ENCODE measurements around the gene IKZF3.
"Not testable (repeated sequence)": the region's sequence is repeated elsewhere in the genome, so short reads cannot be mapped to it uniquely, and the experiment has no call there.

IKZF3 gene

DNA sequence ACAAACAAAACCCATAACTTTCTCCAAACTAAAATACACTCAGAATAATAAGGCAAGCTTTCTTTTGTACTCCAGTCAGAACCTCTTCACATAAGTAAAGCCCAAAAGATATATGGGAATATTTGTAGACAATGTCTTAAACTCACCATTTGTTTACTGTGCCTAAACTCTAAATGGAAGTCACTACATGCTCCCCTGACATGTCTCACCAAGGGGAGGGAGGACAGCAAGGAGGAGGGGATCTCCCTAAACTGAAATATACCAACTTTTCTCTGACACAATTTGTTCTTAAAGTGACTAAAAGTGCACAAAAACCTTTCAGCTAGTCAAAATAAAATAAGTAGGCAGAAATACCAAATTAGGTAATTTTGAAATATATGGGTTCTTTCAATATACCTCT lies 87.9 kb downstream of the IKZF3 start:
- no peak for DNase-seq

DNA sequence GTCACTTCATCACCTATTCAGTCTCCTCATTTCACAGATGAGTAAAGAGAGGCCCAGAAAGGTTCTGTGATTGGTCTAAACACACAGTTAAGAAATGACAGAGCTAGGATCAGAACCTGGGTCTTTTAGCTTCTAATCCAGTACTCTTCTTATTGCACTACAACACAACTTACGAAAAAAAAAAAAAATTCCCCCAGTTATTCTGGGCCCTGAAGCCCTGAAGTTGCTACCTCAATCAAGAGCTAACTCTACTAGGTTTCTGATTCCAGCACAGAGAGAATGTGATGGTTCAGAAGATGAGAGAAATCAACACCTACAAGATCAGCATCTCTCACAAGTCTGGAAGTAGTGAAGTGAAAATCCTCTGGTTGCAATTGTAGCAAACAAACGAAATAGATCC lies 89.1 kb downstream of the IKZF3 start:
- DNase-seq: no peak

DNA sequence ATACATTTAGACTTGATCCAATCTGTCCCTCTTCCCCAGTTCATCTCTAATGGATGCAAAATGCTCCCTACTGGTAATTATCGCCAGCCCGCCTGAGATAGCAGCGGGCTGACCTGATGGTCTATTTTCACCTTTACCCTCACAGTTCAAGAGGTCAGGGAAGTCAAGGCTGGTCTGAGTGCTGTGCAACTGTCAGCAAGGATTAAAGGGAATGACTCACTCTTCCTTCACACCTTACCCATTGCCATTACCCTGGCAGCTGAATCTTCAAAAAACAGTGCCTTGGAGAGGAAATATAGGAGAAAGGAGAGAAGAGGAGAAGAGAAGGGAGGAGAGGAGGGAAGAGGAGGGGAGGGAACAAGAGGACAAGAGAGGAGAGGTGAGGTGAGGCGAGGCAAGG lies 90.1 kb downstream of the IKZF3 start:
- DNase-seq: no peak

DNA sequence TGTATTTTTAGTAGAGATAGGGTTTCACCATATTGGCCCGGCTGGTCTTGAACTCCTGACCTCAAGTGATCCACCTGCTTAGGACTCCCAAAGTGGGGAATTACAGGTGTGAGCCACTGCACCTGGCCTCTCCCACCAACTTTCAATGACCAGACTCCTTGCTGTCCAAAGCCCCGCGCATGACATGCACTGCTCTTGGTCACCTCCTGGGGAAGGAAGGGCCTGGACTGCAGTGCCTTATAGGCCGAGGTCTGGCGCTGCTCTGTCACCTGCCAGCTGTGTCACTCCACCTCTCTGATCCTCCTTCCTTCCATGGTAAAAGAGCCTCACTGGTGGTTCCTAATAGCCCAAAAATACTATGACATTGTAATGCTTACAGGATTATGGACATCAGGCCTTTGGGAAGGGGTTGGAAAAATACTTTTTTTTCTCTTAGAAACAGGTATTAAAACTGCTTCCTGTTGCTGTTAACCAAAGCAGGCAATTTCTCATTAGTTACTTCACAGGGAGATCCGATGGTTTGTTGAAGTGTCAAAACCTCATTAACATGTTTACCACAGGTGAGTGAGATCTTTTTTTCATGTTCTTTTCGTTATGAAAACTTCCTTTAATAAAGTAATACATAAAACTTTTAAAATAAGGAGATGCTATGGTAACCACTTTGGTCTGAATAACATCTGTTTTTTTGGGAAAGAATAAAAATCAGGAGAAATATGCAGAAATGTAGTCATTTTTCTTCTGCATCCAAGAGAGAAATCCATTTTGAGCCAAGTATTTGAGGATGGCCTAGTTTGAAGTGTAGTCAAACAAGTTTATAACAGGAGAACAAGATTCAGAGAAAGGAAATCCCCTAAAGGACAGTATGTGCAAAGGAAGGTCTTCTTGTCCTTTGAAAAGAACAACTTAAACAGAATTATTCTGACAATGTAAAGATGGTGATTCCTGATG lies 90.9 kb downstream of the IKZF3 start:
- no peak for DNase-seq

DNA sequence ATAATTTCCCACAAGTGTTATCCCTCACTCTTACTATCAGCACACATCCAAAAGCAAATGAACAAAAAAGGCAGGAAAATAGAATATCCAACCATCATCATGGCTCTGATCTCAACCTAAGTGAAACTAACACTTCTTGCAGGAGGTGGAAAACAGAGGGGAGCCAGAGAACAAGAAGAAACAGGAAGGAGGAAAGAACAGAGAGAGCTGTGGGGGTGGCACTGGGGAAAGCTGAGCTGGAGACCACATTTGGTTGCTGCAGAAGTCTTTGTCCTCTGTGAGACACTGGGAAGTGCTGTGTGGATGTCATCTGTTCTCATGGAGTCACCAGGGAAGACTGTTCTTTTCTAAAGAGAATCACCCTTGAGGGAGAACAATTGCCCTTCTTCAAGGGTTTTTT lies 91.7 kb downstream of the IKZF3 start:
- no peak for DNase-seq

DNA sequence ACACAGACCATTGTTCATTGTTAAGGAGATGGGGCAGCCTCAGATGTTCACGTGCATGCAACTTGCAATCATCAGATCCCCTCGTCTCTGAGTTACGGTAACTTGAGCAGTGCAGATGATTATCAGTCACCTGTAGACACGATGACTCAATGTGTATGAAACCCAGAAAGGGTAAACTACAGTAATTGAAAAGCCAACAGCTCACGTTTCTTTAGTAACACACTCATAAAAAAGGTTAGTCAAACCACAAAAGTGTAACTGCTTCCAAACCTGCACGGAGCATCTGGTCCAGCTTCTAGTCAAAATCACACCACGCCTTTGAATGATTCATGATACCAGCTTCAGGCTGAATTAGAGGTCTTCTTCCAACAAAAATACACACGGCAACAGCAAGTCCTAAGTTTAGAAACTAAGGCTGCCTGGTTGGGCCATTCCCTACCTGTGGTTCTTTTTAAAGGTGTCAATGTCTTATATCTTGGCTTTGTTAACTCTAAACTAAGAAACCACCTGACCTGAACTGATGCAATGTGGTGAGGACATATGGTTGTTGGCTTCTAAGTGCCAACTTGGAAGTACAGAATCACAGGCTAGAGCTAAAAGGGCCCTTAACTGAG lies 94.0 kb downstream of the IKZF3 start:
- no peak for DNase-seq

DNA sequence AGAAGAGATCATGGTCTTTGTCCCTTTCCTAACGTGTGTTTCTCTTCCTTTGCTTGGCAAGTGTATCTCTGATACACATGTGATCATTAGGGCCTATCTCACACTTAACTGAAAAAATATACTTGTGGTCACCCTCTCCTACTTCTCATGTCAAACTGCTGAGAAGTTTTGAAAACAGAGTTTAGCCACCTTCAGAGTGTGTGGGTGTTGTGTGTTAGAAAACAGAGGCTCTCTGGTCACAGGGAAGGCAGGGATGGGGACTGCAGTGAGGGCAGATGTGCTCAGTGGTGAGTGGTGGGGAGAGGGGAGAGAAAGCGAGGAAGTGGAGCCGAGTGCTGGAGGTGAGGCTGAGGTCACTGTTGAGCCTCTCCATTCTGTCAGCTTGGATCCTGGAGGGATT lies 97.0 kb downstream of the IKZF3 start:
- DNase-seq: no peak

DNA sequence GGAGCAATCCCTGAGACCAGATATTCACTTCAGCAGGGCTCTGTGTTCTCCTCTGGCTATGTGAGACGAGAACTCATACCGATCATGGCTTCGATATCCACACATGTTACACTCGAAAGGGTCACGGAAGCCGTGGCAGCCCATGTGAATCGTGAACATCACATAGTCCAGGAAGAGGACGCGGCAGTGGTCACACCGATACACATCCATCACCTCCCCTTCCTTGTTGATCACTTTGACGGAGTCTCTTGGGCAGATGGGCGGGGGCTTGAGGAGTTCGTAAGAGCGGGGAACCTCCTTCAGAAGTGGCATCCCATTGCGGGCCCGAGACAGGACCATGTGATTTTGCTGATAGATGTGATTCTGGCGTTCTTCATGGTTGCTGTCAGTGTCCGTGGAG lies 98.3 kb downstream of the IKZF3 start:
- no peak for DNase-seq

DNA sequence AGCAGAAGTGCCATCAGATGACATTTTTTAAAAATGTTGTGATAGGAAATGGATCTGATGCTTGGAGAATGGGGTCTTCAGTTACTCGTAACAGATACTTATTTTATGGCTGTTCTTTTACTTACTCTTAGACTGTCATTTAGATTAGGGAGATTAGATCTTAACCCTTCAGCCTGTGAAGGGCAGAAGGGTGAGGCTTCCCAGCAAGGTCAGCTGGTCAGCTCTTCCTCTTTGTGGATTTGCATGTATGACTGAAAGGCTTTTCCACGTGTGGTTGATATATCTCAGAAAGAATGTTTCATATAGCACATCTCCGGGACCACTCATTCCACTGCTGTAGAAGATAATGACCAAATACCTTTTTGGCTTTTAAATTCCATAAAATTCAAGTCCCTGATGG lies 98.9 kb downstream of the IKZF3 start:
- no peak for DNase-seq

DNA sequence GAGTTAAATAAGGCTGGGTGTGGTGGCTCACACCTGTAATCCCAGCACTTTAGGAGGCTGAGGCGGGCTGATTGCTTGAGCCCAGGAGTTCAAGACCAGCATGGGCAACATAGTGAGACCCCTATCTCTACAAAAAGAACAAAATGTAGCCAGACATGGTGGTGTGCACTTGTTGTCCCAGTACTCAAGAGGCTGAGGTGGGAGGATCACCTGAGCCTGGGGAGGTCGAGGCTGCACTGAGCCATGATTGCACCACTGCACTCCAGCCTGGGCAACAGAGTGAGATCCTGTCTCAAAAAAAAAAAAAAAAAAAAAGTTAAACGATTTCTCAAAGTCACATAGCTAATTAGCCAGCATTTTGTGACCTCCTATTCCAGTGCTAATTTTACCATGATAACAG lies 99.9 kb downstream of the IKZF3 start:
- DNase-seq: not testable (repeated sequence)

DNA sequence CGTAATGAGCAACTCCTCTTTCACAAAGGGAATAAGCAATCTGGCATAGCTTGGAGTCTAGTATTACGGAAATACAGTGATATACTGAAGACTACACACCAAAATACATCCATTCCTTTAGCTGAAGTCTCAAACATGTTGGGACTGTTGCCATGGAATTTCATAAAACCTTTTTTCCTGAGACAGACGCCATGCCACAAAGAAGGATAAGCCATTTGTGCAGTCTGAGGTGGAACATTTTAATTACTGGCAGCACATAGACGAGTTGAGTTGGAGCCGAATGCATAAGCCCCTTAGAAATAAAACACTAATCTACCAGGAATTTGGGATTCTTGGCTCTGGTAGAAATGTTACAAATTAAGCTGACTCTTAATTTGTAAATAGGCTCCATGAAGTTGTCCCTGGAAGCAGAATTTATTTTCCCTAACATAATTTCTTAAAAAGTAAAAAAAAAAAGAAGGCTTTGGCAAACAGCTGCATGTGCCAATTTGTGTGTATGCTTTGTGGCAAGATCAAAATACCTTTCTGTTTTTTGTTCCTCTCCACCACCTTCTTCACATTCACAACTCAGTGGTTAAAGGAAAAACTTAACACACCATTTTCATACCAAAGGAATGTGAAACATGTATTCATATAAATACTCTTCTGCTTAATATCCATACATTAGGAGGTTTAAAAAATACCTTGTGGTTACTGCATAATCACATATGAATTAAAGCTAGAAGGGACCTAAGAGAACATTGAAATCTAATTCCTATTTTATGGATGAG lies 100.9 kb downstream of the IKZF3 start:
- no peak for DNase-seq

DNA sequence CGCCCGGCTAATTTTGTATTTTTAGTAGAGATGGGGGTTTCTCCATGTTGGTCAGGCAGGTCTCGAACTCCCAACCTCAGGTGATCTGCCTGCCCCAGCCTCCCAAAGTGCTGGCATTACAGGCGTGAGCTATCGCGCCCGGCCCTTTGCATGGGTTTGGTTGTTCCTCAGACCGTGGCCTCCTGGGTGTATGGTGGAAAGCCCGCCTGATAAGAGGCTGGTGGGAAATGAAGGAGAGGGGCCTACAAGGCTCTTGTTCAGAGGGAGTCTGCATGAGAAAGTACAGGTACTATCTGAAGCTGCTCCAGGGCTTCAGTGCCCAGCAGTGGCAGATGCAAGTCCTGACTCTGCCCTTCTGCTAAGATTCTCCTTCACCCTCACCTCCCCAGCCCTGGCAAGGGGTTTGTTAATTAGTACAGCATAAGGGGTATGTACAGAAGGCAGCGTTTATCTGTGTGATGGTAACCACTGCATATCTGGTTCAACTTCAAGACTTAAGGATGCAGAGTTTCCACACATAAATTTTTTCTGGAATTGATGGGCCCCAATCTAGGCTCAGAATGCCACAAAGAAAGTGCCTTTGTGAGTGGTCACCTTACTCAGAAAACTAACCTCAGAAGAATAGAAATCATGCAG lies 102.1 kb downstream of the IKZF3 start:
- no peak for DNase-seq

DNA sequence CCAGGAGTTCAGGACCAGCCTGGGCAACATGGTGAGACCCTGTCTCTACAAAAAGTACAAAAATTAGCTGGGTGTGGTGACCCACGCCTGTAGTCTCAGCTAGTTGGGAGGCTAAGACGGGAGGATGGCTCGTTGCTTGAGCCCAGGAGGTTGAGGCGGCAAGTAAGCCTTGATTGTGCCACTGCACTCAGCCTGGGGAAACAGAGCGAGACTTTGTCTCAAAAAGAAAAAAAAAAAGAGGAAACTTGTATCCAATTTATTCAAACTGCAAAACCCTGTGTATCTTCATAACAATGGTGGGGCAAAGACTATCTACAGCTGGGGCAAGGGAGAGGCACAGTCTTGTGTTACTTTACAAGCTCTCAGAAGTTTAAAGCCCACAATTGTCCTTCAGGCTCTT lies 104.9 kb downstream of the IKZF3 start:
- DNase-seq: no peak

DNA sequence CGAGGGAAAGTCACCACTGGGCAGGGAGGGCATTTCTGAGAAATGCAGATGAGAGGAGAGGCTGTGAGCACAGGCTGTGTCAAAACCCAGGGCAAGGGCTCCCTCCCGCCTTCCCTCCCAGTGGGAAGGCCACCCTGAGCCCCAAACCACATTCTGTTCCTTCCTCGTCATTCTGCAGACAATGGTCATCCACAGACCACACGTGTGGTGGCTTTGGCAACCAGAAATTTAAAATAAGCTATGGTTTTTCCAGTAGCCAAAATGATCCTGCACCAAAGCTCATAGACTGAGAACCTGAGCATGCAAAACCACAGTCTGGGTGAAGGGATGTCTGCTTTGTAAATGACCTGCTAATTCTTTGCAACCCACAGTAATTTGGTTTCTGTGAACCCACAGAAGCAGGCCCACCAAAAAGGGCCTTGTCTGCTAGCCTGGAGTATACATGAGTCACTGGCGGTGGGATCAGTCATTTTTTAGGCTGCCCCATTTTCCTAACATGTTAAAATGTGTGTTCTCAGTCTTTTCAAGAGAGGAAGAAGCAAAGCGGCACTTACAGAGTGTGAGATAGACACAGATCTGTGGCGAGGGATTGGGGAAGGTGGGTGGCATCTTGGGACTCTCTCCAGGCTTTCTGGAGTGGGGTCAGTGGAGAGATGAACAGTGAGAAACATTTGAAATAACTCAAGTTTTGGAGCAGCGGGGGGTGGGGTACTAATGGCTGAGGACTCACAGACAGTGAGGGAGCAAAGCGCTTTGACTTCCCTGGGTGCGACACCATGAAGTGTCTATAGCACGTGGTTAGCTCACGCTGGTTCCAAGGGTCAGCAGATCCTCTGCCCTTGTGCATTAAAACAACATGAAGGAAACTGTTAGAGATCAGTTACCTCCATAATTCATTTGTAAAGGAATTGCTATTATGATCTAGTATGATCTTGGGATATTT lies 105.9 kb downstream of the IKZF3 start:
- no peak for DNase-seq

DNA sequence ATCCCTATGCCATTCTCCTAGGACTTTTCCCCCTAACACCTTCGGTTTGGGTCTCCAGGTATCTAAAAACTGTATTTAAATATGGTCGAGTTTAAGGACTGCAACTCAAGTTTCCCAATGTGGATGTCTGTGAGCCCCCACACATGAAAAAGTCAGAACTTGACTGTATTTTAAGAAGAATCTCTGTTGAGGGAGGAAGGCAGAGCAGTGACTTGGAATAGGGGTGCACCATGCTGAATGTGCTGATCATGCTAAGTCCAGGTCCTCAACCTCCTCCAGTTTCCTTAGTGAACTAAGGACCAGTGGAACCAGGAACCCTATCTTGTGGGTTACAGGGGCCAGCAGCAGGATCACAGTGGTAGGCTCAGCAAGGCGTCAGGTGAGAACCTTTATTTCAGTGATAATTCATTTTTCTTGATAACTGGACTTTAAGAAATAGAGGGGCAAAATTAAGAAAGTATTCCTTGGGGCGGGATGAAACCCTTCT lies 106.9 kb downstream of the IKZF3 start:
- no peak for DNase-seq

DNA sequence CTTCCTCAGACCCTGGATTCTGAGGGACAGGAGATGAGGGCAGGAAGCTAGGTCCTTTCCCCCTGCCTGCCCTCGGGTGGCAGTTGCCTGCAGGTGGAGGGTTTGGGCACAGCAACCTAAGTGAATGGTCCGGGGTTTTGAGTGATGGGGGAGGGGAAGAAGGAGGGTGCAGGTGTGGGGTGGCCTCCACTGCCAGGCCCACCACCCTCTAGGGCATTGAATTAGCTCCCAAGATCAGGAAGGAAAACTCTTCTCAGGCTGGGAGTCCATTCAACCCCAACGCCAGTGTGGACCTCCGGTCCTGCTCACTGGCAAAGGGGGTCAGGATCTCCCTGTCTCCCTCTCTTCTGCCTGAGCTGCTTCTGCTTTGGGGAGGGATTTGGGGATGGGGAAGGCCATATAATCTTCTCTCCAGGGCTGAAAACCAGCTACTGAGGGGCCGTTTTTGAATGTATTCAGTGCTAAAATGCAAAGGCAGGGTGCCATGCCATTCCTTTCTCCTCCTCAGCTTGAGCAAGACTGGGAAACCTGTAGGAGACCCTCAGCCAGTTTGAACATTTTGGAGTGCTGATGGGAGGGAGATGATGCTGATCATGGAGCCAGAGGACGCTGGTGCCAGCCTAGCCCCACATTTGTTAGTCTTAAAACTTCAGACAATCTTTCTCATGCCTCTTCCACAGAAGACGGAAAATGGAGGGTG lies 107.6 kb downstream of the IKZF3 start:
- no peak for DNase-seq

DNA sequence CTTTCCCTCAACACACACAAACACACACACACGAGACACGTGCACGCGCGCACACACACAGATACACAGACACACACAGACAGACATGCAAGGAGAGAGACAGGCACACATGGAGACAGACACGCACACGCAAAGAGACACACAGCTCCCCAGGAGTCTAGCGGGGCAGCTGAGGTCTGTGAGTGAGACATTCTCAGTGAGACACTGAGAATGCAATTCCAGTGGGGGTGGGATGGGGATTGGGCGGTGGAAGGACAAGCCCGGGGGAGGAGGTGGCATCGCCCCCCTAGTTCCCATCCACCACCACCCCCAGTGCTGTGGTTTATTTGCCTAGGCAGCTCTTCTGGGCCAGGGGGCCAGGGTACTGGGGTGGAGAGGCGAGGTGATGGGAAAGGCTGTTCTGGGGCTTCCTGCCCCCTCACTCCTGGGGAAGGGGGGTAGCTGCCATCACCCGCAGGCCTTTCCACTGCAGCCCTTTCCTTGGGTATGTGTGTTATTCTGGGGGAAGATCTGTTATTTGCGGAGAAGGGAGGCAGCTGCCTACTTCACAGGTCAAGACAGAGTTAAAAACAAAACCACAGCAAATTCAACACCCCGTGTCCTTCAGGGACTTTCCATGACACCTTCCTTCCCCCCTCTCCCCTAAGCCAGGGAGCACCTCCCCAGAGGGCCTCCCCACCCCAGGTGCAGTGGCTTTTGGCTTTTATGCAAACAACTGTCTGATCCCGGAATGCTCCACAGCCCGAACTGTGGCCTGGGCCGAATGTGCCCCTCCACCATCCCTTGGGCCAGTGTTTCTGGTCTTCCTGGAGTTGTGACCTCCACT lies 108.3 kb downstream of the IKZF3 start:
- DNase-seq: no peak

DNA sequence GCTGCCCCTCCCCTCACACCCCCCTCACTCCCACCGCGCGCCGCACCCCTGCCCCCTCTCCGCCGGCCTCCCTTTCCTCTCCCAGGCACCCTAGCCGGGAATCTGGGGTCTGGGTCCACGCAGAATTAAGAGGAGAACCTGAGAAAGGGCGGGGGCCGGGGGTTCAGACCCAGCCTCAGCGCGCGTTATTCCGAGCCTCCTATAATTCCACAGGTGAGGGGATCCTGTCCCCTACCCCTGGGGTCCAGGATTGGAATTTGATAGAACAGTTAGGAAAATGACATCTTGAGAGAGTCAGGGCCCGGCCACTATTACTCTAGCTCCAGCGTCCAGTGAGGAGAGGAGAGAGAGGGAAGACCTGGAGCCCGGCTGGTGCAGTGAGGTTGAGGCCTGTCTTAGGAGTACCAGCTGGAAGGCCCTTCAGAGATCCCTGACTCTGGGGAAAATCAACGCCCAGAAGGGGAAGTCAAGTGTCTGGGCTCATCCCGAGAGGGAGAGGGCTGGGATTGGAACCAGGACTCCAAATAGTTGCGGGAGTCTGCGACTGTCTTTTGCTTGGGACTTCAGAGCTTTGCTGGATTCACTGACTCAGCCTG lies 109.1 kb downstream of the IKZF3 start:
- no peak for DNase-seq

DNA sequence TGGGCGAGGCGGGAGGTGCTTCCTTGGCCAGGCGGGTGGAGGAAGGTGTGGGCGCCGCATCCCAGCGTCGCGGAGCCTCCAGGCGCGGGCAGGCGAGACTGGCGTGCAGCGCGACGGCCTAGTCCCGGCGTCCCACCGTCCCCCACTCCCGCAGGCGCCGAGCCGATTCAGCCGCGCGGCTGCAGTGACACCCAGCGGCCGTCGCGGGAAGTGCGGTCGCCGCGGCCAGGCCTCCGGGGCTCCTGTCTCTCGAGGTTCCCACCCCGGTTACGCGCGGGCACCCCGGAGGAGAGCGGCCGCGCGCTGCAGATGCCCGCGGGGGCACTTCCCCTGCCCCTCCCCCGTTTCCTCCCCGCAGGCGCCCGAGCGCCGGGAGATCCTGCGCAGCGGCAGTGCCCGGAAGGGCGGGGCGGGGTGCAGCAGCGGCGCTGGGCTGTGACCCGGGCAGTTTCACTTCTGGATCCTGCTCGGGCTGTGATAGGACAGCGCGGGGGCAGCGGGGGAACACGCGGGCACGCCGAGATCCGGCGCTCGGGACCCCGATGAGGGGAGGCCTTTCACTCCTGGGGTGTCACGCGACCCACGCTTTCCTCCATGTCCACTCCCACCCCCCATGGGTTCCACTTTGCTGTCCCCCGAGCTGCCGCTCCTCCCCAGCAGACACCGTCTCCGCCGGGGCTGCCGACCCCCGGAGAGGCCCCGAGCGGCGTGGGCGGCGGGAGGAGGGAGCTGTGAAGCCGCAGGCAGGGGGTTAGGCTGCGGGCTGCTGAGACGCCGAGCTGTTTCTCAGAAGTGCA lies 109.8 kb downstream of the IKZF3 start:
- peak; percentile 87 for DNase-seq

Data from midbrain (tissue), 1 donor.